Gastroesophageal sphincter (tissue), 4 donors: ENCODE data around the gene PXT1. TPM values are rescaled to one million over a fixed set of nuclear protein-coding genes. Genes with fewer than 3 reads are reported as not detected.

Source experiments
- ATAC-seq: fragments of 150-250 bp; one replicate; pipeline ENCODE4 v1.9.1; 2016; ENCODE audit warnings: mild to moderate bottlenecking, moderate library complexity
- H3K27ac ChIP-seq, 4 donors: fragments of 200-600 bp; sonication (generic) in 3 of 4; 1 replicate in 3 of 4; 2 replicates in 1 of 4; pipeline ENCODE4 v1.5.1; 2016 to 2019
- H3K27me3 ChIP-seq: fragments of 200-600 bp; sonication (generic); one replicate; pipeline ENCODE4 v1.5.1; 2019
- H3K36me3 ChIP-seq, 2 donors: fragments of 200-600 bp; sonication (generic); one replicate each; pipeline ENCODE4 v1.5.1; 2019; ENCODE audit warnings: control low read depth in 1 of 2
- H3K4me1 ChIP-seq, 3 donors: fragments of 200-600 bp; sonication (generic); 1 replicate in 2 of 3; 2 replicates in 1 of 3; pipeline ENCODE4 v1.5.1; 2016 to 2019; ENCODE audit warnings: control low read depth in 2 of 3
- H3K4me3 ChIP-seq, 2 donors: fragments of 200-600 bp; sonication (generic); one replicate each; pipeline ENCODE4 v1.5.1; 2019; ENCODE audit warnings: mild to moderate bottlenecking in 1 of 2, moderate library complexity in 1 of 2
- H3K9me3 ChIP-seq, 3 donors: fragments of 200-600 bp; sonication (generic); one replicate each; pipeline ENCODE4 v1.5.1; 2017 to 2019; ENCODE audit warnings: control low read depth in 2 of 3
- EP300 ChIP-seq: sonication (generic); formaldehyde crosslinking; IDR thresholded peaks from one replicate; pipeline ENCODE4 v1.6.1; 2017; ENCODE audit warnings: antibody characterized with exemption, mild to moderate bottlenecking
- POLR2A ChIP-seq, 2 donors: fragments of 450-650 bp; IDR thresholded peaks; one replicate each; pipeline ENCODE4 v1.6.1; 2017; ENCODE audit warnings: antibody characterized with exemption in 2 of 2, mild to moderate bottlenecking in 2 of 2, moderate library complexity in 1 of 2
- POLR2AphosphoS5 ChIP-seq: sonication (generic); formaldehyde crosslinking; IDR thresholded peaks from one replicate; pipeline ENCODE4 v1.6.1; 2017; ENCODE audit warnings: antibody characterized with exemption
- WGBS, 2 donors: methylation state at CpG; one replicate each; pipeline ENCODE4 v1.1.5; 2018; ENCODE audit warnings: low coverage in 1 of 2; 5-methylcytosine and 5-hydroxymethylcytosine counted together
- total RNA-seq, 4 donors: library from RNA; depleted of rRNA; stranded (reverse); fragments of >200 nt; gene quantifications; one replicate each; pipeline ENCODE4 v1.1.0, GENCODE V29; 2016
- TF ChIP-seq, protein P1 (sequence below), 4 experiments: fragments of 200-600 bp in 2 of 4; fragments of 450-650 bp in 2 of 4; sonication (generic) in 1 of 4; IDR thresholded peaks; one replicate each; pipeline ENCODE4 v1.5.1; 2017 to 2019; ENCODE audit warnings: antibody characterized with exemption in 4 of 4, mild to moderate bottlenecking in 2 of 4, moderate library complexity in 2 of 4

The PXT1 gene
- total RNA-seq, 4 donors from 2014 or later: 2.0 TPM; not detected in 3

DNA sequence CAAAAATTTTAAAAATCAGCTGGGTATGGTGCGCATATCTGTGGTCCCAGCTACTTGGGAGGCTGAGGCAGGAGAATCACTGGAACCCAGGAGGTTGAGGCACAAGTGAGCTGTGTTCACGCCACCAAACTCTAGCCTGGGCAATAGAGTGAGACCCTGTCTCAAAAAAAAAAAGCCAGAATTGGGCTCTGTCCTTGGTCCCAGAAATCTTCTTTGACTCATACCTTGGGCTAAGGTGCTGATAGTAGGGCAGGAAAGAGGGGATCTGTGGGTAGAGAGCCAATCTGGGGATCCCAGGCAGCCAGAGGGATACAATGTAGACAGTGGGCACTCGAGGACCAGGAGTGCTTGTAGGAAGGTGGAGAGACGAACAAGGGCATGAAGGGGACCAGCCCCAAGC is 68.5 kb downstream of the PXT1 start:
- Histone ChIP-seq H3K27me3 (no peaks in the 10 kb centered on the region), H3K27ac (no peak overlapping the region), H3K4me1 (no peaks in the 10 kb centered on the region), H3K9me3 (no peaks in the 10 kb centered on the region), H3K36me3 (no peaks in the 10 kb centered on the region), H3K4me3 (no peak overlapping the region)
- WGBS, 2 donors: 92 to 100% methylated on average over 2 of the region's 4 CpGs
- TF ChIP-seq POLR2A (IDR thresholded peaks at IDR 0.05) (no peak), POLR2AphosphoS5 (no peak), EP300 (no peak)
- TF ChIP-seq, protein P1, sequence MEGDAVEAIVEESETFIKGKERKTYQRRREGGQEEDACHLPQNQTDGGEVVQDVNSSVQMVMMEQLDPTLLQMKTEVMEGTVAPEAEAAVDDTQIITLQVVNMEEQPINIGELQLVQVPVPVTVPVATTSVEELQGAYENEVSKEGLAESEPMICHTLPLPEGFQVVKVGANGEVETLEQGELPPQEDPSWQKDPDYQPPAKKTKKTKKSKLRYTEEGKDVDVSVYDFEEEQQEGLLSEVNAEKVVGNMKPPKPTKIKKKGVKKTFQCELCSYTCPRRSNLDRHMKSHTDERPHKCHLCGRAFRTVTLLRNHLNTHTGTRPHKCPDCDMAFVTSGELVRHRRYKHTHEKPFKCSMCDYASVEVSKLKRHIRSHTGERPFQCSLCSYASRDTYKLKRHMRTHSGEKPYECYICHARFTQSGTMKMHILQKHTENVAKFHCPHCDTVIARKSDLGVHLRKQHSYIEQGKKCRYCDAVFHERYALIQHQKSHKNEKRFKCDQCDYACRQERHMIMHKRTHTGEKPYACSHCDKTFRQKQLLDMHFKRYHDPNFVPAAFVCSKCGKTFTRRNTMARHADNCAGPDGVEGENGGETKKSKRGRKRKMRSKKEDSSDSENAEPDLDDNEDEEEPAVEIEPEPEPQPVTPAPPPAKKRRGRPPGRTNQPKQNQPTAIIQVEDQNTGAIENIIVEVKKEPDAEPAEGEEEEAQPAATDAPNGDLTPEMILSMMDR (IDR thresholded peaks at IDR 0.05): no peak
- no peak for ATAC-seq

DNA sequence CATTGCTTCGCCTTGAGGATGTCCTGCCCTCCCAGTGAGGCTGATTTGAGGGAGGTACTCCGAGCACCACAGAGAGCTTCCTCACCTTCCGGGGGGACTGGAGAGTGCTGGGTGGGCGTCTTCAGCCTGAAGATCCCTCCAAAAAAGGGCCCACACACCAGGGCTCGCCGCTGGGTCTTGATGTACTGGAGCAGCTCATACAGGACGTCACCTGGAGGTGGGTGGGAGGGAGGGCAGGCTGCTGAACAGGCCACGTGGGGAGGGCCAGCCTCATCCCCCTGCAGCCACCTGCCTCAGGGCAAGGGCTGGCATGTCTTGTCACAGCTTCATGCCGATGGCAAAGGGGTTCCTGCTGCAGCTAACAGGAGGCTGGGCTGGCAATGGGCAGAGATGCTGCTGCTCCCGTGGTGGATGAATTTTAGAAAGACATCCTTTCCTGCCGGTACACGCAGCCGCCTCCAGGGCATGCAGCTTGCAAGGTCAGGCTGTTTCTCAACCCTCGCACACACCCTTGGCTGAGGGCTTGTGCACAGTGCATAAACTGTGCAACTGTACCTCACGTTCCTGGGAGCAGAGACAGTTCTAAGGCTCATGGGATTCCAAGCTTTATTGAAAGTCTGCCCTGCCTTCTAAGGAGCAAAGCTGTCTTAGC is 69.2 kb downstream of the PXT1 start:
- no peaks in the 10 kb centered on the region for H3K9me3 ChIP-seq
- no peak for TF ChIP-seq POLR2AphosphoS5
- no peak for TF ChIP-seq POLR2A (IDR thresholded peaks at IDR 0.05)
- TF ChIP-seq, protein P1 (IDR thresholded peaks at IDR 0.05): no peak
- TF ChIP-seq EP300: no peak
- WGBS, 2 donors: 30 to 66% methylated on average over 2 to 5 of the region's 15 CpGs
- H3K27ac ChIP-seq: no peak overlapping the region
- no peak for ATAC-seq
- no peaks in the 10 kb centered on the region for H3K4me1 ChIP-seq
- H3K27me3 ChIP-seq: no peaks in the 10 kb centered on the region
- H3K4me3 ChIP-seq: no peak overlapping the region
- no peaks in the 10 kb centered on the region for H3K36me3 ChIP-seq

DNA sequence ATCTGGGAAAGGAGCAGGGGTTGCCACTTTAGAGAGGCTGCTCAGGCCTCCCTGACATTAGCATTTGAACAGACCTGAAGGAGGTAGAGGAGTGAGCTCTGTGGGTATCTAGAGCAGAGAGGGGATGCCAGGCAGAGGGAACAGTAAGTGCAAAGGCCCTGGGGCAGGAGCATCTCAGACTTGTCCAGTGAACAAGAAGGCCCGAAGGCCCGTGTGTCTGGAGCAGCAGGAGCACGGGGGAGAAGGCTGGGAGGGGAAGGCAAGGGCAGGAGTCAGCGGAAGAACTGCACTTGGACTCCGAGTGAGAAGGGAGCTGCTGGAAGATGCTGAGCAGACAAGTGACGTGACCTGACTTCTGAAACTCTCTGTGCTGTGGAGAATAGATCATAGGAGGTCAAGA is 70.6 kb downstream of the PXT1 start:
- H3K4me3 ChIP-seq: no peak overlapping the region
- no peak for TF ChIP-seq POLR2AphosphoS5
- TF ChIP-seq, protein P1 (IDR thresholded peaks at IDR 0.05): no peak
- TF ChIP-seq POLR2A (IDR thresholded peaks at IDR 0.05): no peak
- no peak for TF ChIP-seq EP300
- no peak overlapping the region for H3K27ac ChIP-seq
- no peaks in the 10 kb centered on the region for H3K9me3 ChIP-seq
- no peaks in the 10 kb centered on the region for H3K4me1 ChIP-seq
- WGBS, 2 donors: 92 to 93% methylated on average over 6 of the region's 6 CpGs
- no peaks in the 10 kb centered on the region for H3K36me3 ChIP-seq
- ATAC-seq: no peak
- no peaks in the 10 kb centered on the region for H3K27me3 ChIP-seq

GRCh38 chr6:36371211-36371610 is 71.4 kb downstream of the PXT1 start:
- WGBS, 2 donors: 94% methylated on average over 3 of the region's 9 CpGs; no CpG with 5 or more reads in 1 of the 2 donors
- no peaks in the 10 kb centered on the region for H3K27me3 ChIP-seq
- H3K4me3 ChIP-seq: no peak overlapping the region
- TF ChIP-seq EP300 (no peak), POLR2A (IDR thresholded peaks at IDR 0.05) (no peak)
- no peaks in the 10 kb centered on the region for H3K4me1 ChIP-seq
- H3K9me3 ChIP-seq: no peaks in the 10 kb centered on the region
- H3K36me3 ChIP-seq: no peaks in the 10 kb centered on the region
- ATAC-seq: no peak
- no peak overlapping the region for H3K27ac ChIP-seq

GRCh38 chr6:36370638-36371037 is 72.0 kb downstream of the PXT1 start:
- Histone ChIP-seq H3K27me3 (no peaks in the 10 kb centered on the region), H3K4me1 (no peaks in the 10 kb centered on the region), H3K36me3 (no peaks in the 10 kb centered on the region), H3K9me3 (no peaks in the 10 kb centered on the region), H3K27ac (no peak overlapping the region), H3K4me3 (no peak overlapping the region)
- WGBS, 2 donors: 92 to 100% methylated on average over 2 of the region's 2 CpGs
- no peak for ATAC-seq
- TF ChIP-seq, protein P1 (IDR thresholded peaks at IDR 0.05): no peak
- TF ChIP-seq EP300 (no peak), POLR2AphosphoS5 (no peak), POLR2A (IDR thresholded peaks at IDR 0.05) (no peak)
